8988T (cell line): ENCODE results near the gene CREBL2.
A peak's percentile ranks its signal among the peaks of the same experiment; 100 is the strongest.
"Not testable (repeated sequence)": the region's sequence is repeated elsewhere in the genome, so short reads cannot be mapped to it uniquely, and the experiment has no call there.

Source experiments
- DNase-seq: peaks from one replicate; pipeline ENCODE4 v3.0.0; 2011

CREBL2 gene

DNA sequence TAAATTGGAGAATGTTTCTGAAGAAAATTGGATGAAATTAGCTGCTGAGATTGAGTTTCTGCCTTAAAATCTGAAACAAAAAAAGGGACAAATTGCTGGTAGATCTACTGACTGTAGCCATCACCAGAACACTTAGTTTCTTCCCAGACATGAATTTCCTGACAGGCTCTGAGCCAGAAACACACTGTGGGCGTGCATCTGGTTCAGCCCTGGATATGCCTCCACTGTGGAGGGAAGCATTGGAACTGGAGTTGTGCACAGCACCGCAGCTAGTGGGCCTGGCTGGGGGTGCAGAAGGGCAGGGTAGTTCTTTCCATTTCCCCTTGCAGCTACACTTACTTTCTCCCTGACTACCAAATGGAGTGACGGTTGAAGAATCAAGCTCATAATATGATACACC is 31.2 kb downstream of the CREBL2 start:
- no peak for DNase-seq

DNA sequence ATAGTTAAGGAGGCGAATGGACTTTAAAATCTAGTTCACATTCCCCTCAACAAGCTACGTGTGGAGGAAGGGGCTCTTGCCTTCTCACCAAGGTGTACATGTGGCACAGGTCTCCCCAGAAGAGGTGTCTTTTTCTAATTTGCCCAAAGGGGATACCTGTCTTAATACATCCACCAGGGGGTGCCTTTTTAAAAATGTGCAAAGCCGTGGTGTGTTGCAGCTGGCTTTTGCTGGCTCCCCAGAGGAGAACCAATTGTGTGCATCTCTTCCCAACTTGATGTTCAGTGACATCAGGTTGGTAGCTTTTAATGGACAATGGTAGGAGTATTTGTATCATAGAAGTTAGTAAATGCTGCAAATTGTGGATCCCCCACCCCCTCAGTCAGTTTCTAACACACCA is 33.8 kb downstream of the CREBL2 start:
- peak; percentile 28 for DNase-seq

DNA sequence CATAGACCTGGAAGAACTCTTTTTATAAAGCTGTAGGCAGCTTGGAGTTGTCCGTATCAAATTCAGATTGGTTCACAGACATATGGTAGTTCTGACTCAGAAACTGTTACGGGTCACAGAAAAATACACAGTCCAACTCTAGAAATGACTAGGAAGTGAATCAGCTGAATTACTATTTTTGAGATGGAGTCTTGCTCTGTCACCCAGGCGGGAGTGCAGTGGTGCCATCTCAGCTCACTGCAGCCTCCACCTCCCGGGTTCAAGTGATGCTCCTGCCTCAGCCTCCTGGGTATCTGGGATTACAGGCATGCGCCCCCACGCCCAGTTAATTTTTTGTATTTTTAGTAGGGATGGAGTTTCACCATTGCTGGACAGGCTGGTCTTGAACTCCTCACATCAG is 34.3 kb downstream of the CREBL2 start:
- DNase-seq = not testable (repeated sequence)

DNA sequence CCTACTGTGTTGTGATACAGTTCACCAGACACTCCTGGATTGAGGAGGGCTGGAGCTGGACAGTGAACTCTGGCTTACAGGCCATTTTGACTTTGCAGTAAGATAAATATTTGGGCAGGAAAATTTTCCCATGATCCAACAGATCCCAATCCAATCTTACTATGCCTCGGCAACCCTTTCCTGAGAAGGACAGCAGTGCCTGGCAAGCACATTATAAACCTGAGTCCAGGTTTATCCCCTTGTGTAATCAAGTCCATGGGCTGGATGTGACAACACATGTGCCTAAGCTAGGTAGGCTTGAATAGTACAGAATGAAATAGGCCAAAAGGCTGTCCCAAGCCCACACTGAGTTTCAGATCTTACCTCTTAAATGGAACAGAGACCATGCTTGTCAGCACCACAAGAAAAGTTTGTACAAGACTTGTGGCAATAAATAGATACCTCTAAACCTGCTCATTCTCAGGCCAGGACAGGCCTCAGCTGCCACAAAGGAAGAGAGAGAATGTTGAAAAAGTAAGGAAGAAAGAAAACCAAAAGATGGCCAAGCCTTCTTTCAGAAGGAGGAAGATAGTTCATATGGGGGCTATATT is 34.9 kb downstream of the CREBL2 start:
- DNase-seq = no peak

DNA sequence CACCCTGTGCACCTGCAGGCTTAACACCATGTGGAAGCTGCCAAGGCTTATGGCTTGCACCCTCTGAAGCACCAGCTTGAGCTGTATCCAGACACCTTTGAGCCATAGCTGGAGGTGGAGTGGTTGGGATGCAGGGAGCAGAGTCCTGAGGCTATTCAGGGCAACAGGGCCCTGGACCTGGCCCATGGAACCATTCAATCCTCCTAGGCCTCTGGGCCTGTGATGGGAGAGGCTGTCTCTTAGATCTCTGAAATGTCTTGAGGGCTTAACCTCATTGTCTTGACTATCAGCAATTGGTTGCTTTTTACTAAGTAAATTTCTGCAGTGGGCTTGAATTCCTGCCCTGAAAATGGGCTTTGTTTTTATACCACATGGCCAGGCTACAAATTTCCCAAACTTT is 36.6 kb downstream of the CREBL2 start:
- no peak for DNase-seq

DNA sequence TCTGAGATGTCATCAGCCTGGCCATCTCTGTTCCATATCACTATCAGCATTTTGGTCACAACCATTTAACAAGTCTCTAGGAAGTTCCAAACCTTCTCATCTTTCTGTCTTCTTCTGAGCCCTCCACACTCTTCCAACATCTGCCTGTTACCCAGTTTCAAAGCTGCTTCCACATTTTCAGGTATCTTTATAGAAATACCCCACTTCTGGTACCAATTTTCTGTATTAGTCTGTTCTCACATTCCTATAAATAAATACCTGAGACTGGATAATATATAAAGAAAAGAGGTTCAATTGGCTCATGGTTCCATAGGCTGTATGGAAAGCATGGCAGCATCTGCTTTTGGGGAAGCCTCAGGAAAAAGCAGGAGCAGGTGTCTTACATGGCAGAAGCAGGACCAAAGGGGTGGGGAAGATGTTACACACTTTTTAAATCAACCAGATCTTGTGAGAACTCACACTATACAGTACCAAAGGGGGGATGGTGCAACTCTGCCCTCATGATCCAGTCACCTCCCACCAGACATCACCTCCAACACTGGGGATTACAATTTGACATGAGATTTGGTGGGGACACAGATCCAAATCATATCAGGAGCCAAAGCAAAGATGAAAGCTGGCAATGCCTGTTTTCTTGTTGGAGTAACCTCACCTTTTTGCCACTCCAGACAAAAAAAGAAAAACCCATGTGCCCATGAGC is 37.4 kb downstream of the CREBL2 start:
- DNase-seq = no peak

DNA sequence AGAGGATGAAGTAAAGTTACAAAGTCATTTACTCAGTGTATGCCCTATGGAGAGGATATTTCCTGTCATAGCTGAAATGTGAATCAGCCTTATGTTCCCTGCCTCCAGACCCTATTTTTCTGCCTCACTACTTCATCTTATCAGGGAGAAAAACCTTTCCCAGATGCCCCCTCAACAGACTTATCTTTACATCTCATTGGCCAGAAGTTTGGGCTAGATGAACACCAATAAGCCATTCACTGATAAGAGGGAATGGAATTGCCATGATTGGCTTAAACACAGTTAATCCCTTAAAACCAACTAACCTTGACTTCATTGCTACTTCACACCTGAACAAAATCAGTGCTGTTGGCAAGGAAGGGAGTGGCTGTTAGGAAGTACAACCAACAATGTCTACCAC is 40.1 kb downstream of the CREBL2 start:
- DNase-seq = no peak

DNA sequence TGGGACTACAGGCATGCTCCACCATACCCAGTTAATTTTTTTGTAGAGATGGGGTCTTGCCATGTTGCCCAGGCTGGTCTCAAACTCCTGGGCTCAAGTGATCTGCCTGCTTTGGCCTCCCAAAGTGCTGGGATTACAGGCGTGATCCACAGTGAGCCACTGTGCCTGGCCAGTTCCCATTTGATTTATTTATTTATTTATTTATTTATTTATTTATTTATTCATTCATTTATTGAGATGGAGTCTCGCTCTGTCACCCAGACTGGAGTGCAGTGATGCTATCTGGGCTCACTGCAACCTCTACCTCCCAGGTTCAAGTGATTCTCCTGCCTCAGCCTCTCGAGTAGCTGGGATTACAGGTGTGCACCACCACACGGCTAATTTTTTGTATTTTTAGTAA is 41.0 kb downstream of the CREBL2 start:
- not testable (repeated sequence) for DNase-seq

DNA sequence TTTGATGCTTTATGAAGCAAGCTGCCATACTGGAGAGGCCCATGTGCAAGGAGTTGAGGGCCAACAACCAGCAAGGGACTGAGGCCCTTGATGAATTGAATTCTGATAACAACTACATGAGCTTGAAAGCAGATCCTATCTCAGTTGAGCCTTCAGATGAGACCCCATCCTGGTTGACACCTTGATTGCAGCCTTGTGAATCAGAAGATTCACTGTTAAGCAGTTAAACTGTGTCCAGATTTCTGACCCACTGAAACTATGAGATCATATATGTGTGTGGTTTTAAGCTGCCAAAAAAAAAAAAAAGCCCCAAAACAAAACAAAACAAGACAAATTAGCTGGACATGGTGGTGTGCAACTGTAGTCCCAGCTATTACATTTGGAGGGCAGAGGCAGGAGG is 42.2 kb downstream of the CREBL2 start:
- no peak for DNase-seq

DNA sequence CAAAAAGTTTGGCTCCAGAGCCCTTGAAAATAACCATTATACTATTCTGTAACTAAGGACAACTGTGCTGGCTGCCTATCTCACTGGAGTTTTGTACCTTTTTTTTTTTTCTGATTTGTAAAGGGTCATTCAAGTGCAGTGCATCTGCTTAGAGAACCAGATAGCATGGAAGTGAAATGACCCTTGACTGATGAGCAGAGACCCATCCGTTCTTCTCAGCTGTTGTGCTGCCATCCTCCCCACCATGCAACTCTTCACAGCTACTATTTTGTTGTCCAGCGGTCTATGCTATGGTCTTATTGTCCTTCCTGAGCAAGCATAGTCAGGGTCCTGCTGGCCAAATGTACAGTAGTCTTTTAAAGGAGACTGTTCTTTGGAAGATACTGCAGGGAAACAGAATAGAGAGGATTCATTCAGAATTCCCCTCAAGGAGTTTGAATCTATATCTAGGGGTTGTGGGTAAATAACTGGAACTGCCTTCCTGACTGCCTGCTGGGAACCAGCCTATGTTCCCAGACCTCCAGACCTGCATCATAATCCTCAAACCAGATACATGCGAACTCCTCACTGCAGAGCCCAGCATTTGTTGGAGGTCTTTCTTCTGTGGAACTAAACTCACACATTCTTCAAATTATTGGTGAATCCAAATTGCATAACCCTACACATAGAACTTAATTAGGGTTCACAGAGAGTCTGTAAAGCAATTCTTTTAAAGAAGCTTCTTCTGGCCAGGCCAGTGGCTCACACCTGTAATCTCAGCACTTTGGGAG is 43.2 kb downstream of the CREBL2 start:
- DNase-seq = no peak

DNA sequence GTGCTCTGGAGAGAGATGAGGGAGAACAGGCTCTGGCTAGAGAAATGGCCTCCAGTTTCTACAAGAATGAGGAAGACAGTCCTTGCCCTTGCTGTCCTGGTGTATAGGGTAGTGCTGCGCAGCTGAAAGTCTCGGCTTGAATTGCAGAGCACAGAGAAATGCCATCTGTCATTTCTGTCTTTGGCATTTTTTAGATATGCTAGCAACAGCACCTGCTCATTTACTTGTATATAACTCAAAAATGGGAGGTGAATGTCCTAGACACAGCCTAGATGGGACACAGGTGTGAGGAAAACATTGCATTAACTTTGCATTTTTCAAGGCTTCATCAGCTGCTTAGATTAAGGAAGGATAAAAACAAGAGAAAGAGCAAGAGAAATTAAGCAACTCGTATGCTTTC is 48.5 kb downstream of the CREBL2 start:
- no peak for DNase-seq

DNA sequence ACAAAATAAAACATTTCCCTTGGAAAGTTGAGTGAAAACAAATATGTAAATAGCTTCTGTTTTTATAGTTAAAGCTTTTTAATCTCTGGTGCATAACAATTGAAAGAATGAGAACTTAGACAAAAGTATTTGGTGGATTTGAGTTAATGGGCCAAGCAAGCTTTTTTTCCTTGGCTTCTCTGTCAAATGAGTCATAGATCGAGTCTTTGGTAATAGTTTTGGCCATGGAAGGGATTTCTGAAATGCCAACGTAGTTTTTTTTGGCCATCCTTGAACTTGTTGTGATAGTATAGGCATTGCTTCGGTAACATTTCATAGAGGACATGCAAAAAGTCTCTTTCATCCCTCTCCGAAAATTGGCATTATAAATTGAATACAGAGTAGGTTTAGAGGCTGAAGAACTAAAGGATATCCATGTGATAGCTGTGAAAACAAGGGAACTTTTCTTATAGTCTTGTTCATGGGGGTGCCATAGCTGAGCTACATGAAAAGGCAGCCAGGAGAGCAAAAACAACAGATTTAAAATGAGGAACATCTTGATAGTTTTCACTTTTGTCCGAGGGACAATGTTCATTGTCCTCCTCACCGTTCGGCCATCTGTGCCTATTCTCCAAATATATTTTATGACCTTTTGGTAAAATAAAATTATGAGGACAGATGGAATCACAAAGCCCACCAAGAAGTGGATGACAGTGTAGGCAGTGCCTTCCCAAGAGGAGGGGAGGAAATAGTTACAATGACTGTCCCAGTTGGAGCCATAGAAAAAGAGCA is 49.6 kb downstream of the CREBL2 start:
- no peak for DNase-seq

DNA sequence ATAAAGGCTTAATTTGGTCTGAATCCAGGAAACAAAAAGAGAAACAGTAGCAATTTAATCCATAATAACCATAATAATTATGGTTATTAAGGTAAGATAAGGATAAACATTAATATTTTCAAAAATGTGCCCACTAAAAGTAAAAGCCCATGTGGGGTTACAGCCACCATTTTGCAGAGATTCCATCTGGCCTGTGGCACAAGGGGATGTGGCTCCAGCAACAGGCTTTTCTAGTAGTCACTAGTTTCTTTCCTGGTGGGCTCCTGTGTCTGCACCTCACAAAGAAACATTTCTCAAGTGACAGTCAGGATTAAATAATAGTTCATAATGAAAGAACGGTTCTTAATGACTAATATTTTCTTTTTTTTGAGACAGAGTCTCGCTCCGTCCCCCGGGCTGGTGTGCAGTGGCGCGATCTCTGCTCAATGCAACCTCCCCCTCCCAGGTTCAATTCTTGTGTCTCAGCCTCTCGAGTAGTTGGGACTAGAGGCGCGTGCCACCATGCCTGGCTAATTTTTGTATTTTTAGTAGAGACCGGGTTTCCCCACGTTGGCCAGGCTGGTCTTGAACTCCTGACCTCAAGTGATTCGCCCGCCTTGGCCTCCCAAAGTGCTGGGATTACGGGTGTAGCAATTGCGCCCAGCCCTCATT is 52.1 kb downstream of the CREBL2 start:
- DNase-seq = no peak

DNA sequence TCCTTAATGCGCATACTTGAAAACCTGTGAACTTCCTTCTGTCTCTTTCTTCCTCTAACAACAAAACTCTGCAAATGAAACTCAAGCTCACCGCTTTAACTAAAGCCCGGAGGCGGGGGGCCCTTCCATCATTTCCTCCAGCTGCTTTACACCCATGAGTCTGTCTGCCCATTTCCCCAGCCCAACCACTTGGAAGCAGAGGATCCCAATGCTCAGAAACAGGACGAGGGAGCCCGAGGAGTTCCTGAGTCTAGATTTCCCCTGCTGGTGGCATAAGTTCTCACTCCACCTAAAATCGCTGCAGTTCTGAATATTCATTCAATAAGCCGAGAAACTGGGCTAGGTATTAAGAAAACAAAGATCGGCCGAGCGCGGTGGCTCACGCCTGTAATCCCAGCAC is 53.5 kb downstream of the CREBL2 start:
- DNase-seq = no peak

DNA sequence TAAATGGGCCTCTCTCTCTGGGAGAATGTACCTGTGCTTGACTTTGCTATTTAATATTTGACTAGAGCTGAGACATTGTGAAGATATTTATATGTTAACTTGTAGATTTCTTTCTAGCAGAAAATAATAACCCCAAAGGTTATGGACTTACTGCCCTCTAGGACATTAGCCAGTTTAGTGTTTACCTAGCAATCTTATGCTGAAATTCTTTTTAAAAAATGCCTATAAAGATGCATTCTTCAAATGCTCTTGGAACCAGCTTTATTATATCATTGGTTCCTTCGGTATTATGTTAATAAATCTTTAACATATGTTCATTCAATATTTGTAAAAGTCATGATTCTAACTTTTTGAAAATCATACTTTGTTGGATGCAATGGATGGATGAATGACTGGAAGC is 56.3 kb downstream of the CREBL2 start:
- no peak for DNase-seq

DNA sequence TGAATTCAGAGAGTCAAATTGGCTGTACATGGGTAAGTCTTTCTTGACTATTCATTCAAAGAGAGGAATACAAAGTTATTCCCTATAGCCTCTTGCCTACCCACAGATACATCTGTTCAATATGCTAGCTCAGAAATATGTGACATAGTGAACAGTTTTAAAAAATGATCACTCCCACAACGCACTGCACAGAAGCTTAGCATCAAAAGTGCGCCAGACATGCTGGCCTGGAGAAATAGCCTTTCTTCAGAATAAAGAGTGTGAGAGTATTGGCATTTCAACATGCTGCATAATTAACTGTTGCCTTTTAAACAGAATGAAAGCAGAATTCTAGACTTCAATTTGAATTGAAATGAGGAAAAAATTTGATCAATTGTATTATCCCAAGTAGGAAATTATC is 57.3 kb downstream of the CREBL2 start:
- DNase-seq = no peak

DNA sequence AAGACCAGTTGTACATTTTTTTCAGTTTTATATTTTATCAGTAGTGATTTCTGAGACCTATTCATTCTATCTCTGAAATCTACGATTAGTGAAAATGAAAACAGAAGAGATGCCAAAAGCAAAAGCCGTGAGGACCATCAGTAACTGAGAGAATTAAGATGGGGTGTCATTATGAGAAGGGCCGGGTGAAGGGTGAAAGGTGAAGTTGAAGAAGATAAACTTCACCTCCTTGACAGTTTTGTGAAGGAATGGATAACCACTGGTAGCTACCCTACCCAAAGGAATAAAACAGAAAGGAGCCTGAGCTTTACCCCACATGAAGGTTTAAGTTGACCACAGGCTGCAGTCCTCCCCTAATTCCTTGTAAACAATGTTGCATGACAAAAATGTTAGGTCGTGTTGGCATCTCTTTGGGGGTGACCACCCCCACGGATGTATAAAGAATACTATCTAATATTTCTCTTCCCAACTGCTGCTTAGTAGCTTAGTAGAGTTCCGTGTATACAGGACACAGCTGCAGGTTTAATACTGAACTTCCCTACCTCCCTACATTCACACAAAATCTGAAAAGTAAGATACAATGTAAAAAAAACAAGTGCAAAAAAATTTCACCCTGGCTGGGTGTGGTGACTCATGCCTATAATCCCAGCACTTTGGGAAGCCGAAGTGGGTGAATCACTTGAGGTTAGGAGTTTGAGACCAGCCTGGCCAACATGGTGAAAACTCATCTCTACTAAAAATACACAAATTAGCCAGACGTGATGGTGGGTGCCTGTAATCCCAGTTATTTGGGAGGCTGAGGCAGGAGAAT is 60.4 kb downstream of the CREBL2 start:
- DNase-seq = no peak

DNA sequence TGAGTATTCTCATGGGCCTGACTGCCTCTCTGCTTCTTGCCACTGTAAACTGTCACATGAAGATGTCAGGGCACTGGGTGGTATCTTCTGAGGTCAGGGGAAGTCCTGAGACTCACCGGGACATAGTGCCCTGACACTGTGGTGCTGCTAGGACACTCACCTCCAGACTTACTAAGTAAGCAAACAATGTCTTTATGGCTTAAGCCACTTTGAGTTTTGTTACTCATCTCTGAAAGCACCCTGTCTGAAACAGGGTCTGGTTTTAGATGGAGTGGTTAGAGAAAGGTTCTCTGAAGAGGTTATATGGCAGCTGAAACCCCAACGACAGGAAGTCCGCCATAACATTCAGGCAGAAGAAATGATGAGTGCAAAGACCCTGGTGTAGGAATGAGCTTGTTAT is 61.6 kb downstream of the CREBL2 start:
- DNase-seq = no peak

DNA sequence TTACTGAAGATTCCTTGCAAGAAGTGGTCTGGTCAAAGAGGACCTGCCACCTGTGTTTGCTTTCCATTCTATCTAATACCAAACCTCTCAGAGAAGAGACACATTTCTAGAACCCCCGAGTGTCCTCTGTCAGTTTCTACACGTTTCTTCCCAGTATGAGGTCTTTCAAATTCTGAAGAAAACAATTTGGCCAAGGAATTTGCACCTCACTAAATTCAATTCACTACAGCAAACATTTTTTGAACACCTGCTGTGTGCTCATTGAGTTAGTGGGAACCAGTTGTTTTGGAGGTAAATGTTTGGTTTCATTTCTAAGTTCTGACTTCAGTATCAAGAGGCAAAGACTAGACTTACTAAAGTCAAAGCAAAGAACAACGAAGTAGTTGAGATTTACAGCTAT is 64.9 kb downstream of the CREBL2 start:
- DNase-seq = no peak

DNA sequence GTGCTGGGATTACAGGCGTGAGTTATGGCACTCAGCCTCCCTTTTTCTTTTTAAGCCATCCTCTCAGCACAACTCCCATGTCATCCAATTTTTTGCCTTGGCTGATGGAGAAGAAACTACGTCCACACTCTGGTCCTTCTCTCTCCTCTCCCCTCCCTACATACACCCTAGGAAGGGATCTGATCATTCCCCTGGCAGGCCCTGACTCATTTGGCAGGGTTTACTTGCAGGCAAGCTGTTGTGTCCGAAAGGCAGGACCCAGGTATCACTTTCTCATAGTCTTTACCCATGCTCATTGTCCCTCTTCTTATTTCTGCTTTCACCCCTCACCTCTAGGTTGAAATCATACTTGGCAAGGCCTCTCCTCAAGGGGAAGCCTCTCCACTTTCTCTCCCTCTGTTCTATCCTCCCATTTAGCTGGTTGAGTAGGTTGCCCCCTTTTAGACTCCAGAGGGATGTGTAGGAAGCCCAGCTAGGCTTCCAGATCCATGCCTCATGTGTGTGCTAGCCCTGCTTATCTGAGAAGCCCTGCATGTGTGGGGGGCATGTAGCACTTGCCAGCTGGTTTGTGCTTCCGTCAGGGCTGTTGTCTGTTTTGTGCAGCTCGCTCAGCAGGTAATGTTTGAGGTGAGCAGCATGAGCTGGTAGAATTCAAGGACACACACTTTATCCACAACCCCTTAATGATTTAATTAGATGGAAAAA is 69.5 kb downstream of the CREBL2 start:
- DNase-seq = no peak

DNA sequence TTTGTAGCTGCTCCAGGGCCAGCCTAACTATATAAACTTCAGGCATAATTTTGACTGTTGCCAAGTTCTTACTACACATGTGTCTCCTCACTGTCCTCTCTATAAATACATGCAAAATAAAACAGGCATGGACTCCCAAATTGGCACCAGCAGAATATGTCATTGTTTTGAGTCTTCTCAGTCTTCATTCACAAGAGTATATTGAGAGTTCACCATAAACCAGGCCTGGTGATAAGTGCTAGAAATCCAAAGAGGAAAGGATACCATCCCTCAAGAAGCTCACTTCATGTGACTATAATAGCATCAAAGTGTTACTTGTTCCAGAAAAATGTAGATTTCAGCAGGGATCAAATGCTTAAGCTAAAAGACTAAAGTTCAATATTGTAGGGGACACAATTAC is 70.6 kb downstream of the CREBL2 start:
- DNase-seq = no peak
